ENCODE results near the gene PEX11G.

- no peak for TF ChIP-seq CTCF (IDR thresholded peaks at IDR 0.05; ENCODE audit: control extremely low read depth in 1 of 3, insufficient read depth in 1 of 3, low read depth in 1 of 3, low read length in 3 of 3)
- no peak for TF ChIP-seq JUND (IDR thresholded peaks at IDR 0.05; ENCODE audit: low read length)
- TF ChIP-seq MAFK (IDR thresholded peaks at IDR 0.05; ENCODE audit: low read depth, low read length), result no peak
Measured at GRCh38 chr19:7486923-7487322, 1.9 kb downstream of the PEX11G start.
